Stimulated activated naive B cell treated with anti-CD40 and anti-IgM and Interleukin-4, amounts not matched to agents 10 μg/mL and 1 μg/mL and 100 μg/mL, for 72 hours (primary cell): ENCODE results near the gene ANKS1A.

Source experiments
- ATAC-seq, 2 donors: fragments of 150-1000 bp; cut with Tn5 transposase; replicated peaks; 2 replicates each; pipeline ENCODE4 v1.10.0; 2021; ENCODE audit warnings: moderate library complexity in 1 of 2
- DNase-seq: peaks from one replicate; pipeline ENCODE4 v3.0.0; 2021
- H3K27ac Mint-ChIP-seq: one replicate; pipeline ENCODE4 v1.8.0; 2022; ENCODE audit warnings: mild to moderate bottlenecking, mixed read lengths
- H3K27me3 Mint-ChIP-seq, 2 donors: one replicate each; pipeline ENCODE4 v1.8.0; 2022; ENCODE audit warnings: mixed read lengths in 2 of 2
- H3K36me3 Mint-ChIP-seq, 2 donors: one replicate each; pipeline ENCODE4 v1.8.0; 2022; ENCODE audit warnings: mixed read lengths in 2 of 2, mild to moderate bottlenecking in 1 of 2
- H3K4me1 Mint-ChIP-seq, 2 donors: one replicate each; pipeline ENCODE4 v1.8.0; 2022; ENCODE audit warnings: mixed read lengths in 2 of 2, mild to moderate bottlenecking in 1 of 2
- H3K4me3 Mint-ChIP-seq, 2 donors: one replicate each; pipeline ENCODE4 v1.8.0; 2022; ENCODE audit warnings: mild to moderate bottlenecking in 2 of 2, mixed read lengths in 2 of 2, moderate library complexity in 1 of 2
- H3K9me3 Mint-ChIP-seq, 2 donors: one replicate each; pipeline ENCODE4 v1.8.0; 2022; ENCODE audit warnings: mixed read lengths in 2 of 2, mild to moderate bottlenecking in 1 of 2

ANKS1A gene

DNA sequence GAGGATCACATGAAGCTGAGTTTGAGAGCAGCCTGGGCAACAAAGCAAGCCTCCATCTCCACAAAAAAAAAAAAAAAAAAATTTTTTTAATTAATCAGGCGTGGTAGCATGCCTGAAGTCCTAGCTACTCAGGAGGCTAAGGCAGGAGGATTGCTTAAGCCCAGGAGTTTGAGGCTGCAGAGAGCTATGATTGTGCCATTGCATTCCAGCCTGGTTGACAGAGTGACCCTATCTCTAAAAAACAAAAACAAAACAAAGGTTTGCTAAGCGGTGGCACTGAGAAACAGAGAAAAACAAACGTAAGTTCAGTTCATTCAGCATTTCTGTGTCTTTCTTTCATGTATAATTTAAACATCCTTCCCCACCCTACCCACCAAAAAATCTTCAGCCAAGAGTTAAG, 78.4 kb downstream of the ANKS1A start:
- Mint-ChIP-seq H3K9me3 (no peaks in the 10 kb centered on the region), H3K27ac (no peak overlapping the region), H3K4me3 (no peak overlapping the region), H3K27me3 (no peaks in the 10 kb centered on the region), H3K4me1 (peaks cover 0 to 1% of the 10 kb centered on the region in 2 donors), H3K36me3 (peaks cover 5 to 27% of the 10 kb centered on the region in 2 donors)
- no peak for DNase-seq
- ATAC-seq = no peak

DNA sequence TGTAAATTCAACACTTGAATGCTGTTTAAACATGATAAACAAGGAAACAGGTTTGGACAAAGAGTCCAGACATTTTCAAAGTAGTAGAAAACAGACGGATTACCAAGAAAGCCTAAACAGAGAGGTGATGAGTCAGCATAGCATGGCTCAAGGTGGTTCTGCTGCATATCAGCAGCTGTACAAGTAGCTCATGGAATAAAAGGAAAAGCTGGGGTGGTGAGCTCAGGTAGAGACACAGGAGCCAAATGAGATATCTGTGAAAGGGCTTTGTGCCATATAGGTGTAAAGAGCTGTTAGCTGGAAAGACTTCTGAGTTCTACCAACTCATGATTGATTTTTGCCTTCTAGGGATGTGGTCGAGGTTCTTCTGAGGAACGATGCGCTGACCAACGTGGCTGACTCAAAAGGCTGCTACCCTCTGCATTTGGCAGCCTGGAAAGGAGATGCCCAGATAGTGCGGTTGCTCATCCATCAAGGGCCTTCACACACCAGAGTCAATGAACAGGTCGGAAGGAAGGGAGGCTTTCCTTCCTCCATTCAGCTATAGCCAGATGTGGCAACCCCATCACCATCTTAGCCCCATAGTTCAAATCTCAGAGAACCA, 80.7 kb downstream of the ANKS1A start:
- no peak for ATAC-seq
- Mint-ChIP-seq H3K36me3 (peaks cover 5 to 33% of the 10 kb centered on the region in 2 donors), H3K4me3 (no peak overlapping the region), H3K4me1 (no peaks in the 10 kb centered on the region), H3K9me3 (no peaks in the 10 kb centered on the region), H3K27me3 (no peaks in the 10 kb centered on the region), H3K27ac (no peak overlapping the region)
- DNase-seq = no peak

GRCh38 chr6:34970488-34970887, 81.4 kb downstream of the ANKS1A start:
- Mint-ChIP-seq H3K9me3 (no peaks in the 10 kb centered on the region), H3K27me3 (no peaks in the 10 kb centered on the region), H3K27ac (no peak overlapping the region), H3K4me3 (no peak overlapping the region), H3K36me3 (peaks cover 5 to 33% of the 10 kb centered on the region in 2 donors), H3K4me1 (no peaks in the 10 kb centered on the region)
- DNase-seq (no peak), ATAC-seq (no peak)

GRCh38 chr6:34970957-34971356, 81.9 kb downstream of the ANKS1A start:
- no peak overlapping the region for H3K27ac Mint-ChIP-seq
- H3K4me3 Mint-ChIP-seq = no peak overlapping the region
- H3K27me3 Mint-ChIP-seq = no peaks in the 10 kb centered on the region
- no peaks in the 10 kb centered on the region for H3K4me1 Mint-ChIP-seq
- DNase-seq (no peak), ATAC-seq (no peak)
- no peaks in the 10 kb centered on the region for H3K9me3 Mint-ChIP-seq
- peaks cover 5 to 33% of the 10 kb centered on the region in 2 donors for H3K36me3 Mint-ChIP-seq

DNA sequence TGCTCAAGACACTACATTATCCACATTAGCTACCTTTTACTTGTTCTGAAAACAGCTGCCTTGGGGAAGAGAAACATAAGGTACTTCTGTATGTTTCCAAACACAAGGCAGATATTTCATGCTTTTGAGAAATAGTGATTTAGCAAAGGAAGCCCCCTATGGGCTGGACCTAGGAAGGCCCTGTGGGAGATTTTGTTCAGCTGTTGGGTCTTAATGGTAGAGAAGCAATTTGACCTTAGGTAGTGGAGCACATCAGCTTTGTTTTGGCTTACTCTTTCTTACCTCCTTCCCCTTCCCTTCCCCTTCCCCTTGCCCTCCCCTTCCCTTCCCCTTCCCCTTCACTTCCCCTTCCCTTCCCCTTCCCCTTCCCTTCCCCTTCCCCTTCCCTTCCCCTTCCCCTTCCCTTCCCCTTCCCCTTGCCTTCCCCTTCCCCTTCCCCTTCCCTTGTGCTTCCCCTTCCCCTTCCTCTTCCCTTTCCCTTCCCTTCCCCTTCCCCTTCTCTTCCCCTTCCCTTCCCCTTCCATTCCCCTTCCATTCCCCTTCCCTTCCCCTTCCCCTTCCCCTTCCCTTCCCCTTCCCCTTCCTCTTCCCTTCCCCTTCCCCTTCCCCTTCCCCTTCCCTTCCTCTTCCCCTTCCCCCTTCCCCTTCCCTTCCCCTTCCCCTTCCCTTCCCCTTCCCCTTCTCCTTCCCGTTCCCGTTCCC, 84.6 kb downstream of the ANKS1A start:
- H3K36me3 Mint-ChIP-seq = peaks cover 4 to 34% of the 10 kb centered on the region in 2 donors
- no peaks in the 10 kb centered on the region for H3K27me3 Mint-ChIP-seq
- DNase-seq = no peak
- H3K27ac Mint-ChIP-seq = peak overlapping the region; percentile 11
- H3K9me3 Mint-ChIP-seq = no peaks in the 10 kb centered on the region
- ATAC-seq = no peak
- no peak overlapping the region for H3K4me3 Mint-ChIP-seq
- no peaks in the 10 kb centered on the region for H3K4me1 Mint-ChIP-seq

DNA sequence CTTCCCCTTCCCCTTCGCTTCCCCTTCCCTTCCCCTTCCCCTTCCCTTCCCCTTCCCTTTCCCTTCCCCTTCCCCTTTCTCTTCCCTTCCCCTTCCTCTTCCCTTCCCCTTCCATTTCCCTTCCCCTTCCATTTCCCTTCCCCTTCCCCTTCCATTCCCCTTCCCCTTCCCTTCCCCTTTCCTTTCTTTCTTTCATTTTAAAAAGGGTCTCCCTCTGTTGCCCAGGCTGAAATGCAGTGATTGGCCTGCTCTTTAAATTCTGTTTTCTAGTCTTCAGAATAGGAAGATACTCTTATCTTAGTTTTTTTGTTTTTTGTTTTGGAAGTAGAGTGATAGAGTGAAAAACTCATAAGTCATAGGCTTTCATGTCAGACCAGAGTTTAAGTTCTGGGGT, 85.2 kb downstream of the ANKS1A start:
- no peaks in the 10 kb centered on the region for H3K9me3 Mint-ChIP-seq
- H3K36me3 Mint-ChIP-seq = peaks cover 4 to 34% of the 10 kb centered on the region in 2 donors
- DNase-seq = no peak
- no peak for ATAC-seq
- H3K4me3 Mint-ChIP-seq = no peak overlapping the region
- H3K4me1 Mint-ChIP-seq = no peaks in the 10 kb centered on the region
- no peaks in the 10 kb centered on the region for H3K27me3 Mint-ChIP-seq
- H3K27ac Mint-ChIP-seq = no peak overlapping the region

DNA sequence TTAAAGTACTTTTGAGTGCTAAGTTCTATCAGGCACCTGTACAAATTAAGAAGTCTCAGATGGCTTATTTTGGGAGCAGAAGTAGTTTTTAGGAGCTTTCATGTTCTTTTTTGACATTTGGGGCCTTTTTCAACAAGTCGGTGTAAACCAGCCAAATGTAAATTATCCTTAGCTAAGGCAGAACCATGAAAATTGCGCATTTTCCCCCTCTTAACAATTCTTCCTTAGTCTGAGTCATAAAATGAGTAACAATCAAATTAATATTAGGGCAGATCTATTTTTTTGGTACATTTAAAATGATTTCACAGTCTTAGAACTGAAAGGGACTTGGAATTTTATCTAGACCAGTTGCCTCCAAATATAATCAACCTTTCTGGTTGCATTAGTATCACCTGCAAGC, 87.2 kb downstream of the ANKS1A start:
- no peaks in the 10 kb centered on the region for H3K4me1 Mint-ChIP-seq
- H3K27me3 Mint-ChIP-seq = no peaks in the 10 kb centered on the region

DNA sequence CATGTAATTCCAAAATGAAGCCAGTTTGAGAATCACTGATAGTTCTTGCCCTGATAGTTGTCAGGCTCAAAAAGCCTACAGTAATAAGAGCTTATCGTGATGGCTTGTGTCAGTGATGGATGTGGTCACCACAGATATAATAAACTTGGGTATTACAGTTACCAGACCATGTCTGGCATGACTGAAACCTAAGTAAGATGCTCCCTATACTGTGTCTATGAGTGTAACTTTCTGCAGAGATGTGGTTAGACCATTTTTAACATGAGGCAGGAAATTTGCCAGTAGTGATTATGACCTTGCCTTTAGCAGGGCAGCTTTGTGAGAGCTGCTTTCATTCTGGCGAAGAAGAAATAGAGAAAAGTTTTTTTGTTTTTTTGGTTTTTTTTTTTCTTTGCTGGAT, 90.2 kb downstream of the ANKS1A start:
- Mint-ChIP-seq H3K4me1 (peaks cover 2 to 6% of the 10 kb centered on the region in 2 donors), H3K27me3 (no peaks in the 10 kb centered on the region), H3K27ac (no peak overlapping the region), H3K4me3 (no peak overlapping the region), H3K36me3 (peaks cover 11 to 30% of the 10 kb centered on the region in 2 donors), H3K9me3 (no peaks in the 10 kb centered on the region)
- DNase-seq (no peak), ATAC-seq (no peak)

More for the DNA sequence above, 87.2 kb downstream of the ANKS1A start:
- H3K9me3 Mint-ChIP-seq = no peaks in the 10 kb centered on the region
- ATAC-seq (no peak), DNase-seq (no peak)
- no peak overlapping the region for H3K27ac Mint-ChIP-seq
- H3K4me3 Mint-ChIP-seq = no peak overlapping the region
- H3K36me3 Mint-ChIP-seq = peaks cover 2 to 20% of the 10 kb centered on the region in 2 donors

DNA sequence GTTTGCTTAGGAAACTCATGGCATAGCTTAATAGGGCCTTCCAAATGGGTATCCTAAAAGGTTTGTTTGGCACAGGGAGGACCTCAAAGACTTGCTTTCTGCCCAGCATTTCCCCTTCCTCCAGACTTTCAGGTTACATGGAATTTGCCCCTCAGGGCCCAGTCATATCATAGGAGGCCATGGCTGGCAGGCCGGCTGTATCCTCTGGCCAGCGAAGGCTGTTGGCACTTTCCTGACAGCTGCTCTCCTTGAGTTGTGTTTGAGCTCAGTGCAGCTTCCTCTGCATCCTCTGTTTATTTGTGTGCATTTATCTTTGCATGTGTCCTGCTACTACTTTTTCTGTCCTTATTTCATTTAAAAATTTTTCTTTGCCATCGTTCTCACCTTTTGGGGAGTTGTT, 90.9 kb downstream of the ANKS1A start:
- Mint-ChIP-seq H3K27me3 (no peaks in the 10 kb centered on the region), H3K9me3 (no peaks in the 10 kb centered on the region), H3K4me1 (peaks cover 2 to 6% of the 10 kb centered on the region in 2 donors), H3K4me3 (no peak overlapping the region), H3K27ac (no peak overlapping the region), H3K36me3 (peaks cover 11 to 36% of the 10 kb centered on the region in 2 donors)
- DNase-seq (no peak), ATAC-seq (no peak)

- Mint-ChIP-seq H3K4me3 (no peak overlapping the region), H3K9me3 (no peaks in the 10 kb centered on the region), H3K27ac (no peak overlapping the region), H3K4me1 (peaks cover 2 to 6% of the 10 kb centered on the region in 2 donors), H3K27me3 (no peaks in the 10 kb centered on the region), H3K36me3 (peaks cover 16 to 42% of the 10 kb centered on the region in 2 donors)
- DNase-seq = no peak
- ATAC-seq = no peak
Measured at GRCh38 chr6:34981366-34981765, 92.3 kb downstream of the ANKS1A start.

DNA sequence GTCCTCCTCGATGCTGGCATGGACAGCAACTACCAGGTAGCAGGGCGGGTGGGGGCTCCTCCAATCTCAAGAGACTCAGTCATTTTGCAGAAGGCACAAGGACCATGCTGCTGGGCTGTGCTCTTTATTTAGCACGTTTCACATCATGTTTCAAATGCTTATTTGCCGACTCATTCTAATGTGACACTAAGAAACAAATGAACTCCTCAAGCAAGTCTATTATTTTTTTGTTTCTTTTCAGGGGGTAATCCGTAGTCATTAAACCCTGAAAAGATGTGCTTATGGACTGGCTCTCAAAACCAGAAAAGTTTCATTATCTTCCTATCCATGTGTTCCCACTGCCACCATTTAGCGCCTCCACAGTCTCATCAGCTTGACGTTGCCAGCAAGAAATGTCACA, 92.9 kb downstream of the ANKS1A start:
- peaks cover 2 to 6% of the 10 kb centered on the region in 2 donors for H3K4me1 Mint-ChIP-seq
- no peaks in the 10 kb centered on the region for H3K9me3 Mint-ChIP-seq
- ATAC-seq = no peak
- H3K4me3 Mint-ChIP-seq = no peak overlapping the region
- H3K27ac Mint-ChIP-seq = peak overlapping the region; percentile 61
- peaks cover 14 to 42% of the 10 kb centered on the region in 2 donors for H3K36me3 Mint-ChIP-seq
- no peaks in the 10 kb centered on the region for H3K27me3 Mint-ChIP-seq
- no peak for DNase-seq

- H3K27ac Mint-ChIP-seq = peak overlapping the region; percentile 61
- H3K4me3 Mint-ChIP-seq = no peak overlapping the region
- no peaks in the 10 kb centered on the region for H3K27me3 Mint-ChIP-seq
- peaks cover 14 to 38% of the 10 kb centered on the region in 2 donors for H3K36me3 Mint-ChIP-seq
- H3K9me3 Mint-ChIP-seq = no peaks in the 10 kb centered on the region
- H3K4me1 Mint-ChIP-seq = peaks cover 2 to 6% of the 10 kb centered on the region in 2 donors
- ATAC-seq (no peak), DNase-seq (no peak)
Measured at GRCh38 chr6:34982424-34982852, 93.4 kb downstream of the ANKS1A start.

- DNase-seq = no peak
- Mint-ChIP-seq H3K4me1 (peaks cover 2 to 6% of the 10 kb centered on the region in 2 donors), H3K27me3 (no peaks in the 10 kb centered on the region), H3K9me3 (no peaks in the 10 kb centered on the region), H3K4me3 (no peak overlapping the region), H3K36me3 (peaks cover 17 to 37% of the 10 kb centered on the region in 2 donors), H3K27ac (no peak overlapping the region)
- ATAC-seq = no peak
Measured at GRCh38 chr6:34984416-34984815, 95.4 kb downstream of the ANKS1A start.

DNA sequence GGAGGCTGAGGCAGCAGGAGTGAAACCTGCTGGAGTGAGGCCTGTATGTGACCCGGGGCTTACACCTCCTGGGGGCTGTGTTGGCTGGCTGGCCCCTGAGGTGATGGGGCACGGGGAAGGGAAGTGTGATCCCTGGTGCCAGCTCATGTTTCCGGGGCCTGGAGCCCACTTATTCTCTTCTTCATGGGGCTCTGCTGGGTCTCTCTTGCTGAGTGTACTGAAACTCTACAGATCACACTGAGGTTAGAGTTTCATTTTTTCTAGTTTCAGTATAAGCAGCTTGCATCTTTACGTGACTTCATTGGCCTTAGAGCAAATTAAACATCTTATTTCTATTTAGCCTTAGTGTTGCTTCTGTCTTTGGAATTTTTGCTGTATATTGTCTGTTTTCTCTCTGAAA, 96.2 kb downstream of the ANKS1A start:
- Mint-ChIP-seq H3K36me3 (peaks cover 17 to 40% of the 10 kb centered on the region in 2 donors), H3K9me3 (no peaks in the 10 kb centered on the region), H3K4me1 (peaks cover 2 to 6% of the 10 kb centered on the region in 2 donors), H3K4me3 (no peak overlapping the region), H3K27ac (no peak overlapping the region), H3K27me3 (no peaks in the 10 kb centered on the region)
- DNase-seq (no peak), ATAC-seq (no peak)

DNA sequence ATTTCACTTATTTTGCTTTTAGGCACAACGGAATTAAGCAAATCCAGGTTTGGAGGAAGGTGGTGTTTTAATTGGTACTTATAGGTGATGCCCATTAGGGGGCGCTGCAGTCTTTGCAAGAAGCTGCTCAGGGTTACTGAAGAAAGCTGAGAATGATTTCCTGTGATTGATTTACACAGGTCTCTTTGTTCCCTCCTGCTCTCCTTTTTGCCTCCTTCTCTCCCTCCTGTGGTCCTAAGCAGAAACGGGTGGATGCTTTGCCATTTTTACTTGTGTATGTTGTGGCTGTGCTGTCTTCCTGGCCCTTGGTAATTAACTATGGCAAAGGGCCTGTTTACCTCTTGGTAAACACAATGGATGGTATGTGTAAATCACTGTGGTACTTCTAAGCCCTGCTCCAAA, 97.8 kb downstream of the ANKS1A start:
- no peaks in the 10 kb centered on the region for H3K27me3 Mint-ChIP-seq
- peaks cover 2 to 6% of the 10 kb centered on the region in 2 donors for H3K4me1 Mint-ChIP-seq
- DNase-seq = peak; percentile 7
- no peak overlapping the region for H3K4me3 Mint-ChIP-seq
- H3K27ac Mint-ChIP-seq = no peak overlapping the region
- ATAC-seq = peak; percentile 56 to 62
- H3K36me3 Mint-ChIP-seq = peaks cover 23 to 48% of the 10 kb centered on the region in 2 donors
- H3K9me3 Mint-ChIP-seq = no peaks in the 10 kb centered on the region
